CD4-positive, alpha-beta T cell (primary cell): Measurements from ENCODE around the gene CDC5L. TPM values are rescaled to one million over a fixed set of nuclear protein-coding genes. Genes with fewer than 3 reads are reported as not detected.
"Not testable (repeated sequence)": the region's sequence is repeated elsewhere in the genome, so short reads cannot be mapped to it uniquely, and the experiment has no call there.

Experiments used
- ATAC-seq: fragments of 200-7000 bp; cut with Tn5 transposase; one replicate; pipeline ENCODE4 v1.10.0; 2022; ENCODE audit warnings: mild to moderate bottlenecking; ENCODE audit not compliant: poor library complexity
- CTCF ChIA-PET: fragments of 350-600 bp; sonication (Branson Sonifier 250); formaldehyde crosslinking; loops from one replicate; lab custom pipeline; 2021; ENCODE audit warnings: antibody characterized with exemption, inconsistent platforms; lab: Charles Lee
- POLR2A ChIA-PET: fragments of 350-600 bp; sonication (Branson Sonifier 250); formaldehyde crosslinking; loops from one replicate; lab custom pipeline; 2021; ENCODE audit warnings: antibody characterized with exemption, inconsistent platforms; lab: Charles Lee
- DNase-seq, 14 experiments: peaks; one replicate each; pipeline ENCODE4 v3.0.0-alpha.2; 2013 to 2020; ENCODE audit warnings: mixed read lengths in 2 of 14
- H3K27ac ChIP-seq, 2 donors: one replicate each; pipeline versions ENCODE4 v1.5.1 to v1.7.0; 2013; ENCODE audit warnings: low read length in 2 of 2, low read depth in 1 of 2, mild to moderate bottlenecking in 1 of 2
- H3K27me3 ChIP-seq, 2 experiments: 1 replicate in 1 of 2; 2 replicates in 1 of 2; pipeline versions ENCODE4 v1.6.1 to v1.7.0; 2013; ENCODE audit warnings: low read length in 2 of 2, control low read depth in 1 of 2, mild to moderate bottlenecking in 1 of 2, moderate library complexity in 1 of 2; ENCODE audit not compliant: insufficient read depth in 2 of 2, control insufficient read depth in 1 of 2
- H3K36me3 ChIP-seq: one replicate; pipeline ENCODE4 v1.6.1; 2013; ENCODE audit warnings: low read length, control low read depth; ENCODE audit not compliant: insufficient read depth
- H3K4me1 ChIP-seq: one replicate; pipeline ENCODE4 v1.6.1; 2013; ENCODE audit warnings: low read length, control low read depth; ENCODE audit not compliant: insufficient read depth
- H3K4me3 ChIP-seq: one replicate; pipeline ENCODE4 v1.5.1; 2013; ENCODE audit warnings: mild to moderate bottlenecking, low read length, moderate library complexity
- H3K9me3 ChIP-seq, 2 experiments: 1 replicate in 1 of 2; 2 replicates in 1 of 2; pipeline versions ENCODE4 v1.6.1 to v1.7.0; 2013; ENCODE audit warnings: low read length in 2 of 2, mild to moderate bottlenecking in 2 of 2, control low read depth in 1 of 2, moderate library complexity in 1 of 2; ENCODE audit not compliant: control insufficient read depth in 1 of 2, insufficient read depth in 1 of 2
- H3K27ac Mint-ChIP-seq: one replicate; pipeline ENCODE4 v1.8.0; 2020; ENCODE audit warnings: mixed read lengths
- H3K27me3 Mint-ChIP-seq: one replicate; pipeline ENCODE4 v1.8.0; 2021; ENCODE audit warnings: mixed read lengths
- H3K36me3 Mint-ChIP-seq: one replicate; pipeline ENCODE4 v1.8.0; 2021; ENCODE audit warnings: low read depth, mixed read lengths
- H3K4me1 Mint-ChIP-seq: one replicate; pipeline ENCODE4 v1.8.0; 2021; ENCODE audit warnings: low read depth, mixed read lengths
- H3K4me3 Mint-ChIP-seq: one replicate; pipeline ENCODE4 v1.8.0; 2020; ENCODE audit warnings: mild to moderate bottlenecking, mixed read lengths
- H3K9me3 Mint-ChIP-seq: one replicate; pipeline ENCODE4 v1.8.0; 2020; ENCODE audit warnings: mixed read lengths
- CTCF ChIP-seq: fragments of 200-600 bp; IDR thresholded peaks from one replicate; pipeline ENCODE4 v1.8.0; 2022; ENCODE audit warnings: antibody characterized with exemption, mild to moderate bottlenecking
- intact Hi-C, 2 experiments: fragments of 100-400 bp; cut with DNase I in 1 of 2; cut with micrococcal nuclease in 1 of 2; formaldehyde crosslinking; loops; one replicate each; pipeline versions ENCODE4 v1.15.1 to v1.9.0; 2023 to 2025; cut with DNase I, micrococcal nuclease
- total RNA-seq, 174 experiments: library from RNA in 2 of 174; stranded (reverse) in 2 of 174; gene quantifications; one replicate each; pipeline ENCODE4 v1.2.3 and lab custom pipeline; 2021 to 2026

CDC5L gene
- total RNA-seq, 2 experiments from 2014 or later: 18.9 to 19.9 TPM

DNA sequence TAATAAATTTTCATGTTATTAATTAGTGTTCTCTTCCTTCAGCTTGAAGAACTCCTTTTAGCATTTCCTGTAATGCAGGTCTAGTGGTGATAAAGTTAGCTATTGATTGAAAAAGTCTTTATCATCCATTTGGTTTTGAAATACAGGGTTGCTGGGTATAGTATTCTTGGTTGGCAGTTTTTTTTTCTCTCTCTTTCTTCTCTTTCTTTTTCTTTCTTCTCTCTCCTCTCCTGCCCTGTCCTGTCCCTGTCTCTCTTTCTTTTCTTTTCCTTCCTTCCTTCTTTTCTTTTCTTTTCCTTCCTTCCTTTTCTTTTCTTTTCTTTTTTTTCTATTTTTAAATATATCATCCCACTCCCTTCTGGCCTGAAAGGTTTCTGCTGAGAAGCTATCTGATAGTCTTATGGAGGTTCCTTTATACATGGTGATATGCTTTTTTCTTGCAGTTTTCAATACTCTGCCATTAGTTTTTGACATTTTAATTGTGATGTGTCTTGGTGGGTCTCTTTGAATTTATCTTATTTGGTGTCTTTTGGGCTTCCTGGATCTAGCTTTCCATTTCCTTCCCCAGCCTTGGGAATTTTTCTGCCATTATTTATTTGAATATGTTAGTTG, 55.4 kb downstream of the CDC5L start:
- Mint-ChIP-seq H3K36me3 (peaks cover 94% of the 10 kb centered on the region), H3K27me3 (no peaks in the 10 kb centered on the region), H3K27ac (no peak overlapping the region), H3K4me3 (no peak overlapping the region), H3K4me1 (no peaks in the 10 kb centered on the region), H3K9me3 (peaks cover 12% of the 10 kb centered on the region)
- Histone ChIP-seq H3K27me3 (no peaks in the 10 kb centered on the region), H3K4me3 (no peak overlapping the region), H3K4me1 (no peaks in the 10 kb centered on the region), H3K9me3 (peaks cover 11 to 12% of the 10 kb centered on the region in 2 experiments), H3K27ac (no peak overlapping the region), H3K36me3 (peaks cover 65% of the 10 kb centered on the region)
- POLR2A ChIA-PET: no interaction called here
- TF ChIP-seq CTCF: peak; percentile 9
- CTCF ChIA-PET: no interaction called here
- intact Hi-C loops: no loop called here
- DNase-seq: no peak
- no peak for ATAC-seq

GRCh38 chr6:44444853-44445252, 57.3 kb downstream of the CDC5L start:
- POLR2A ChIA-PET: no interaction called here

GRCh38 chr6:44446626-44447300, 59.3 kb downstream of the CDC5L start:
- Mint-ChIP-seq H3K36me3 (peaks cover 85% of the 10 kb centered on the region), H3K27ac (no peak overlapping the region), H3K27me3 (no peaks in the 10 kb centered on the region), H3K9me3 (peaks cover 7% of the 10 kb centered on the region), H3K4me1 (no peaks in the 10 kb centered on the region), H3K4me3 (no peak overlapping the region)
- Histone ChIP-seq H3K36me3 (peaks cover 59% of the 10 kb centered on the region), H3K27ac (no peak overlapping the region), H3K27me3 (no peaks in the 10 kb centered on the region), H3K4me3 (no peak overlapping the region), H3K9me3 (peaks cover 10 to 12% of the 10 kb centered on the region in 2 experiments), H3K4me1 (no peaks in the 10 kb centered on the region)
- CTCF ChIA-PET: interaction anchor here (0.9 to 1.3 kb wide), 2 partner anchors 9 to 15 kb away, joined by 3 to 4 read pairs; no protein-coding TSS in a partner anchor
- intact Hi-C loops: no loop called here
- ATAC-seq (no peak), DNase-seq (no peak)
- TF ChIP-seq CTCF: no peak
- POLR2A ChIA-PET: no interaction called here

More at GRCh38 chr6:44444853-44445252, 57.3 kb downstream of the CDC5L start:
- Mint-ChIP-seq H3K36me3 (peaks cover 89% of the 10 kb centered on the region), H3K9me3 (peaks cover 12% of the 10 kb centered on the region), H3K27ac (no peak overlapping the region), H3K4me3 (no peak overlapping the region), H3K4me1 (no peaks in the 10 kb centered on the region), H3K27me3 (no peaks in the 10 kb centered on the region)
- TF ChIP-seq CTCF: no peak
- no peak for DNase-seq
- ATAC-seq: no peak
- no peaks in the 10 kb centered on the region for H3K27me3 ChIP-seq
- H3K4me3 ChIP-seq: no peak overlapping the region
- CTCF ChIA-PET: interaction anchor here (1.5 kb wide), 1 partner anchor 14 kb away, joined by 5 read pairs; no protein-coding TSS in a partner anchor
- peaks cover 68% of the 10 kb centered on the region for H3K36me3 ChIP-seq
- peaks cover 11 to 12% of the 10 kb centered on the region in 2 experiments for H3K9me3 ChIP-seq
- no peak overlapping the region for H3K27ac ChIP-seq
- intact Hi-C loops: no loop called here
- H3K4me1 ChIP-seq: no peaks in the 10 kb centered on the region

DNA sequence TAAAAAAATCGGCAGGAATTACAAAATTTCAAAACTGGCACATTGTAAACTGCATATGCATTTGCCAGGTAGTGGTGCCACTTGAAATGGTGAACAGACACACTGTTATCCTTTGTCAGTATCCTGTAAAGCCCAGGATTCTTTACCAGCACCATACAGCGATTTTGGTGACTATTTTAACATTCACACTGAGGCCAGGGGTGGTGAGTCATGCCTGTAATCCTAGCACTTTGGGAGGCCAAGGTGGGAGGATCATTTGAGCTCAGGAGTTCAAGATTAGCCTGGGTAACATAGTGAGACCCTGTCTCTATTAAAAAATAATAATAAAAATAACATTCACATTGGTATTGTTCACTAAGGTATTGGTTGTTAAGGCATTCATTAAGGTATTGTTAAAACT, 61.7 kb downstream of the CDC5L start:
- CTCF ChIA-PET, H3K27me3 Mint-ChIP-seq, H3K4me1 ChIP-seq, H3K4me3 Mint-ChIP-seq, ATAC-seq, intact Hi-C loops, H3K4me3 ChIP-seq, H3K27me3 ChIP-seq, H3K27ac Mint-ChIP-seq, H3K4me1 Mint-ChIP-seq, H3K9me3 Mint-ChIP-seq, DNase-seq, H3K9me3 ChIP-seq, H3K27ac ChIP-seq, POLR2A ChIA-PET: not testable (repeated sequence)
- H3K36me3 ChIP-seq: peaks cover 49% of the 10 kb centered on the region
- H3K36me3 Mint-ChIP-seq: peaks cover 73% of the 10 kb centered on the region
